Fibroblast of lung (primary cell): Measurements from ENCODE around the gene CLMP.

Experiments used
- EZH2 ChIP-seq: IDR thresholded peaks from 2 replicates; pipeline ENCODE4 v1.5.1; 2012; ENCODE audit warnings: low read length, control low read depth, mild to moderate bottlenecking; ENCODE audit errors: missing control alignments
- TF ChIP-seq, protein P1 (sequence below), 2 donors: IDR thresholded peaks in 1 of 2; conservative IDR thresholded peaks in 1 of 2; 1 replicate in 1 of 2; 2 replicates in 1 of 2; pipeline ENCODE4 v1.5.1; 2011 to 2012; ENCODE audit warnings: low read length in 2 of 2, control low read depth in 1 of 2, inconsistent platforms in 1 of 2, low read depth in 1 of 2, mild to moderate bottlenecking in 1 of 2

DNA sequence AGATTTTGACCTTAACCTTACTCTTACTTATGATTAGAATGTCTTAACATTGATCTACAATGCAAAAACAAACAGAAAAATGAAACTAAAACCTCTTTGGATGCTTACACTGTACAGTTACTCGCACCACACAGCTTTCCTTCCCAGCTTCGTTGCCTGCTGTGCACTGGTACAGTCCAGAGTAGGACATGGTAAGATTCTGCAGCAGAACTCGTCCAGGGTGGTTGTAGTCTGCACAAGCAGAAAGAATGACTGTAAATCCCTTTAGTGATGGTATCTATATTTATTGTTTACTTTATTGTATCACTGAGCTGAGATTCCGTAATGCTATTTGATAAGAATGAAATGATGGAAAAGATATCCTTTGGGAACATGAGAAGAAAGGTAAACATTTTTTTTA, 112.1 kb downstream of the CLMP start:
- TF ChIP-seq, protein P1, sequence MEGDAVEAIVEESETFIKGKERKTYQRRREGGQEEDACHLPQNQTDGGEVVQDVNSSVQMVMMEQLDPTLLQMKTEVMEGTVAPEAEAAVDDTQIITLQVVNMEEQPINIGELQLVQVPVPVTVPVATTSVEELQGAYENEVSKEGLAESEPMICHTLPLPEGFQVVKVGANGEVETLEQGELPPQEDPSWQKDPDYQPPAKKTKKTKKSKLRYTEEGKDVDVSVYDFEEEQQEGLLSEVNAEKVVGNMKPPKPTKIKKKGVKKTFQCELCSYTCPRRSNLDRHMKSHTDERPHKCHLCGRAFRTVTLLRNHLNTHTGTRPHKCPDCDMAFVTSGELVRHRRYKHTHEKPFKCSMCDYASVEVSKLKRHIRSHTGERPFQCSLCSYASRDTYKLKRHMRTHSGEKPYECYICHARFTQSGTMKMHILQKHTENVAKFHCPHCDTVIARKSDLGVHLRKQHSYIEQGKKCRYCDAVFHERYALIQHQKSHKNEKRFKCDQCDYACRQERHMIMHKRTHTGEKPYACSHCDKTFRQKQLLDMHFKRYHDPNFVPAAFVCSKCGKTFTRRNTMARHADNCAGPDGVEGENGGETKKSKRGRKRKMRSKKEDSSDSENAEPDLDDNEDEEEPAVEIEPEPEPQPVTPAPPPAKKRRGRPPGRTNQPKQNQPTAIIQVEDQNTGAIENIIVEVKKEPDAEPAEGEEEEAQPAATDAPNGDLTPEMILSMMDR (conservative IDR thresholded peaks at IDR 0.05 in 1 of 2, IDR thresholded peaks at IDR 0.05 in 1 of 2; ENCODE audit: low read depth in 1 of 2, low read length in 2 of 2): no peak
- no peak for TF ChIP-seq EZH2
